Islet precursor cell (in vitro differentiated cells): Measurements from ENCODE around the gene MSX1.
A peak's percentile ranks its signal among the peaks of the same experiment; 100 is the strongest.

ENCODE experiments used
- DNase-seq: peaks from one replicate; pipeline ENCODE4 v3.0.0-alpha.2; 2018

Gene MSX1

DNA sequence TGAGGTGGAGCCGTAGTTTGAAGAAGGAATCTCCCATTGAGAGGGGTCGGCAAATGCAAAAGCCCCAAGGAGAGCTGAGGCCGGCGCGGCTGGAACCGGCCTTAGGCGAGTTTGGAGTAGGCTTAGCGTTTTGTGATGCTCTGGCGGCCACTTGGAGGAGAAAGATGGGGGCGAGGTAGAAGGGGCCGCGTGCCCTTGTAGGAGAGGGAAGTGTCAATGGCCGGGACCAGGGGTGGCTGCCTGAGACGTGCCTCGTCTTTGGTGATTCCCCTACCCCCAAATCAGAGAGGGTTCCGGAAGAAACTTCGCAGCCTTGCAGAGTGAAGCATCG lies 11.7 kb downstream of the MSX1 start:
- peak; percentile 54 for DNase-seq

DNA sequence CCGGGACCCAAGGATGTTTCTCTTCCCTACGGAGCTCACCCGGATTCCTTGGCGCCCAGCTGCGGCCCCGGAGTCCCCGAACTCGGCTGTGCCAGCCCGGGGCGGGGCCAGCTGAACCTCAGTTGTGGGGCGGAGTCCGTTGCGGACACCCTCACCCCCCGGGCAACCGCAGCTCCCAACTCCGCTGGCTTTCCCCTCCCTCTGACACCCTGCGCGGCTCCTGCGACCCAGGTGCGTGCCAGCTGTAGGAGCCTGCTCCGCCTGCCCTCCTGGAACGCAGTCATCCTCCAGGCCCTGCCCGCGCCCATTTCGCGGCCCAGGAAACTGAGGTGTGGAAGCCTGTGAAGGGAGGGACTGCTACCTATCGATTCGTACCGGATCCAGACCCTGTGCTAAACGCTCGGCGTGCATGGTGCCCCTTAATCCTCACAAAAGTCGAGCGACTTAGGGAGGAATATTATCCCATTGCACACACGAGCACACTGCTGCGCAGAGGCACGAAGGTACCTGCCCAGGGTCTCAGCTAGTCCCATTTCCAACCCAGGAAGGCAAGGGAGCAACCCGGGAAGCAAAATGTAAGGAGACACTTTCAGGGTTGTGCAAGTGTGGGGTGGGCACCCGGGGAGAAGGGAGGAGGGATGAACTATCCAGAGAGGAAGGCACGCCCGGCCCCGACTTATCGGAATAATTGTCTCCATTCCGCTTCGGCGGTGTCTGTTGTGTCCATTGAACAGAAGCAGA lies 12.3 kb downstream of the MSX1 start:
- peak; percentile 53 for DNase-seq

GRCh38 chr4:4872314-4872903 lies 12.9 kb downstream of the MSX1 start:
- DNase-seq = peak; percentile 85

- no peak for DNase-seq
Observed at GRCh38 chr4:4873203-4873602, 13.7 kb downstream of the MSX1 start.

GRCh38 chr4:4874254-4874653 lies 14.8 kb downstream of the MSX1 start:
- DNase-seq = no peak

DNA sequence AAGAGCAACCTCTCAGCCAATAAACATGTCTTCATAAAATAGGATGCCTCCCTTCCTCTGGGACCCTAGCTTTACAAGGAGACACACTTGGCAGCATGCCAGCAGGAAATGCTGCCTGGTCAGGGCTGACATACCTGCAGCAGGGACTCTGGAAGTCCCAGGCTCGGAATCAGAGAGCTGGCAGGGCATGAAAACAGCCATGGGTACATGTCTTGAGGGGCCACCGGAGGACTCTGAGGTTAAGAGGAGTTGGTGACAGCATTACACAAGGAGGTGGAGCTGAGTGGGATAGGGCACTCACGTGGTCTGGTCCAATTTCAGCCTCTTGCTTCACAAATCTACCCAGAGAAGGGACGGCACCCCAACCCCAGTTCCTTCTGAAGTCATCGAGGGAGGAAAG lies 15.7 kb downstream of the MSX1 start:
- peak; percentile 53 for DNase-seq

- no peak for DNase-seq
Observed at GRCh38 chr4:4875611-4876010, 16.1 kb downstream of the MSX1 start.

DNA sequence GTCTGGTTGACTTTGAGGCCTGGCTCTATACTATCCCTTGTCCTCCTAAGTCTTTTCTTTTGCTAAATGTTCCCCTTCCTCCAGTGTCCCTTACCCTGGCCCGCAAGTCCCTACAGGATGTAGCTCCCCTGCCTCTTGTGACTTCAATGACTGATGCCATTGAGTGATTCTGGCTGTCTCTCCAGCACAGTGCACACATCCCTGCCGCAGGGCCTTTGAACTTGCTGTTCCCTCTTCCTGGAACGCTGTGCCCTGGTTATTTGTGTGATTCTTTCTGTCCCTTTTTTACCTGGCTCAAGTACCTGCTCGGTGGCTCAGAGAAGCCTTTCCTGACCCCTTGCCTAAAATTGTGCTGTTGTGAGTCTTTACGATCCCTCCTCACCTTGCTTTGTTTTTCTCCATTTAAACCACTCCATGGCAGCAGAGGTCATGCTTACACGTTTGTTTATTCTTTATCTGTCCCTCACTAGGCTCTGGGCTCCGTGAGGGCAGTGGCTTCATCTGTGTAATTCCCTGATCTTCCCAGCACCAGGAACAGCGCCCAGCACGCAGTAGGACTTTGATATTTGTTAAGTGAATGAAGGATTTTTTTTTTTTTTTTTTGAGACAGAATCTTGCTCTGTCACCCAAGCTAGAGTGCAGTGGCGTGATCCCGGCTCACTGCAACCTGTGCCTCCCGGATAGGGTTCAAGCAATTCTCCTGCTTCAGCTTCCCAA lies 17.6 kb downstream of the MSX1 start:
- no peak for DNase-seq

DNA sequence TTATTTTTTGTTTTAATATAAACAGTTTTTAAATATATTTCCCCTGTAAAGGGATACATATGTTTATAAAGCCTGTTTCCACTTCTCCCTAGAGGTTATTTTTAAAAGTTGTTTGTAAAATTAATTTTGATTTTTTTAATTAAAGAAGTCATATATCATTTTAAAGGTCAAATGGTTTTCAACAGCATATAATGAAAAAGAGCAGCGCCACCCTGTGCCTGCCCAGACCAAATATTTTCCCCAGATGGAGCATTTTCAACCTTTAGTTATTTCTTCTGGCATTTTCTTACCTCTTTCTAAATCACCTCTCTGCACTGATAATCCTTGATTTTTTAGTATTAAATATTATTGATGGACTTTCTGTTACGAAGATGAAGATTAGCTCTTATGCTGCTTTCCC lies 21.0 kb downstream of the MSX1 start:
- no peak for DNase-seq

GRCh38 chr4:4881432-4881831 lies 22.0 kb downstream of the MSX1 start:
- no peak for DNase-seq

DNA sequence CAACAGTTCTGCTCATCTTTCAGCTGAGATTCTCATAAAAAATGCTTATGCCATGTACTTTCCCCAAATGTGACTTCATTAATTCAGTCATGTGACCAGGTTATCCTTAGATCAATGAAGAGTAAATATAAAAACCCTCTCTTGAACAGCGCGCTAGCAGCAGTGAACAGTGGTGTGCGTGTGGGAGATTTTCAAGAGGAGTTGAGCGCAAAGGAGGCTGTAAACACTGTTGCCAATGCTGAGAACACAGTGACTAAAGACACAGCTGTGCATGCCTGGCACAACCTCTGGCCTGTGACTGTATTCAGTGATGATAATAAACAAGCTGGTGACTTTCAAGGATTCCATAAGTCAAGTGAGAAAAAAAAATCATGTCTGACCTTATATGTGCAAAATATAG lies 25.1 kb downstream of the MSX1 start:
- peak; percentile 11 for DNase-seq

GRCh38 chr4:4887426-4887825 lies 28.0 kb downstream of the MSX1 start:
- DNase-seq = no peak

DNA sequence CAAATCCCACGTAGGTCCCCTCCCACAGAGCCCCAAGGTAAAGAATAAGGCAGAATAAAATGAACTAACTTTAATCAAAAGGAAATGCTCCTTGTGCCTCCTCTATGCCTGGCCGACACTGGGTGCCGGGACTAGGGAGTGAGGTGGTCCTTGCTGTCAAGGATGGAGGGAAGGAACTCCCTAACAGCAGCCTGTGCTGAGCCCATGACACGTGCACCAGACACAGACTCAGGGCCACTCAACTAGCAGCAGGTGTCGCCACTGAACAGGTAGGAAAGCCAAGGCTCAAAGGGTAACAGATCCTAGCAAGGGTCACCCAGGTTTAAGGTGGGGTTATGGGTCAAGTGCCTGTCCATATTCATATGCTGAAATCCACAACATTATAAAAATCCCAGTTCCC lies 29.2 kb downstream of the MSX1 start:
- peak; percentile 40 for DNase-seq

DNA sequence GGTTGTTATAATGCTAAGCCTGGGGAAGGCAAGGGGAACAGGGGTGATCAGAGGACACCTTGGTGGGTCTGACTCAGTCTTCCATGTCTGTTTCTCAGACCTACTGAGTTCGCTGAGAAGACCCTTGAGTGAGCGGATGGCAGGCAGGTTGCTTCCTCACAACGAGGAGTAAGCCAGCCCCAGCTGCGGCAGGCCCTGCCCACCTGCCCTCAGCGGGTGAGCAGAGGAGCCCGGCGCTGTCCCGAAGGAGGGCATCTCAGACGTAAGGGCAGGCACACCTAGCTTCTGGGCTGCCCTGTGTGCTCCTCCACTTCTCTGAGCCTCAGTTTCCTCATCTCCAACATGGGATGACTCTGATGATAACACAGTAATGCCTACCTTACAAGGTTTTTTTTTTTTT lies 30.3 kb downstream of the MSX1 start:
- no peak for DNase-seq

DNA sequence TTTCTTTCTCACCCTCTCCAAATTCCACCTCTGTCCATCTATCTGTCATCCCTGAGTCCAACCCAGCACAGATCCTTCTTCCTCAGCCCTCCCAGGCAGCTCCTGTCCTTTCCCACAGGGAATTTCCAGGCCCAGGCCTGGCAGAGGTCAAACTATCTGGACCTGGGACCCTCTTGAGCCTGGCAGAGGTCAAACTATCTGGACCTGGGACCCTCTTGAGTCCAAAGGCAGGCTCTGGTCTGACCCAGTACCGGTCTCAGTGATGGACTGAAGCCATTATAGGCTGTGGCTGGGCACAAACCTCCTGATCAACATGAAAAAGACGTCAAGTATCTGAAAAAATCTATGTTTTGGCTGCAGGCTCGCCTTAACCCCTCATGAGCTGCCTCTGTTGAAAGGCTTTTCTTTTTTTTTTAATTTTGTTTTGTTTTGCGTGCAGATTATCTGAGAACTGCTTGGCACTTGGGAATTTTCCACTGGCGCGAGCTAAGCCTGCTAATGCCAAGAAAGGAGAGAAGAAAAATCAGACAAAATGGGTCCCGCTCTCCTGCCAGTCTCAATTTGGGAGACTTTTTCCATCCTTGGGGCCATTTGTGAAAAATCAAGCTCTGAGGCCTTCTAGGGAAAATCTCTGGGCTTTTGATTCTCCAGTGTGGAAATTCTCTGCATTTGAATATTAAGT lies 31.2 kb downstream of the MSX1 start:
- no peak for DNase-seq

DNA sequence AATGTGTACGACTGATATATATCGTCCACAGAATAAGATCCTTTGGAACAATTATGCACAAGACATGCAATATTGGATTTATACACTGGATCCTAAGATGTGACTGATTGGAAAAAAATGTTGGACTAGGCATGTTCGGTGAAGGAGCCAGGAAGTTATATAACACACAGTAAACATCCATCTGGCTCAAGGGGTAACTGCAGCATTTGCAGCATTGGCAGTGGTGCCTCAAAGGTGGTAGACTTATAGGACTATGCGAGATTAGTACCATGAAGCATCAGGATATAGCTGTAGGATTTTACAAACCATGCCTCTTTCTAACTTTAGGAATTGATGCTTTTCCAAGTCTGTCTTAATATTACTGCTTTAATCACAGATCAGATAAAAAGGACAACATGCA lies 34.3 kb downstream of the MSX1 start:
- DNase-seq = no peak

GRCh38 chr4:4899202-4899925 lies 39.9 kb downstream of the MSX1 start:
- DNase-seq = no peak

GRCh38 chr4:4901877-4902276 lies 42.4 kb downstream of the MSX1 start:
- peak; percentile 32 for DNase-seq

DNA sequence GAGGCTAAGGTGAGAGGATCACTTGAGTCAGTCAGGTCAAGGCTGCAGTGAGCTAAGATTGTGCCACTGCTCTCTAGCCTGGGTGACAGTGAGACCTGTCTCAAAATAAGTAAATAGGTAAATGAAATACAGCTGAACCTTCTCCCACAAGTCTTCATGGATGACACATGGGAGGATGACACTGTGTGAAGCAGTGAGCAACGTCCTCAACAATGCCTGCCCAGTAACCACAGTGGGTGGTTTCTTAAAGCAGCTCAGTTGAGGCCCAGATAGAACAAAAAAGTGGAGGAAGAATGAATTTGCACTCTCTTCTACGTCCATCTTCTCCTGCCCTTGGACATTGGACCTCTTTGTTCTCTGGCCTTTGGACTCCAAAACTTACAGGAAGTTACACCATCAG lies 52.7 kb downstream of the MSX1 start:
- DNase-seq = peak; percentile 16

GRCh38 chr4:4913147-4913561 lies 53.7 kb downstream of the MSX1 start:
- DNase-seq = peak; percentile 28
